H1 (cell line): ENCODE results near the gene PCDHGB5. TPM values are rescaled to one million over a fixed set of nuclear protein-coding genes. Genes with fewer than 3 reads are reported as not detected.

ENCODE experiments used
- BCL11A ChIP-seq, 2 experiments: IDR thresholded peaks; one replicate each; pipeline ENCODE4 v1.6.1; 2011; ENCODE audit warnings: low read depth in 2 of 2, low read length in 2 of 2, mild to moderate bottlenecking in 2 of 2
- CBX5 ChIP-seq: fragments of 300-800, 300-1000 bp; sonication (generic); IDR thresholded peaks from 2 replicates; pipeline ENCODE4 v1.7.1; 2016; ENCODE audit warnings: antibody characterized with exemption, low read length, low read depth
- CHD2 ChIP-seq: IDR thresholded peaks from 2 replicates; pipeline ENCODE4 v1.6.1; 2012; ENCODE audit warnings: low read length, improper control_type of control experiment
- CREB1 ChIP-seq: IDR thresholded peaks from 2 replicates; pipeline ENCODE4 v1.6.1; 2012; ENCODE audit warnings: inconsistent platforms
- EGR1 ChIP-seq: IDR thresholded peaks from 2 replicates; pipeline ENCODE4 v1.6.1; 2011; ENCODE audit warnings: low read depth, low read length, borderline replicate concordance
- FOSL1 ChIP-seq: IDR thresholded peaks from 2 replicates; pipeline ENCODE4 v1.6.1; 2011; ENCODE audit warnings: mild to moderate bottlenecking, low read depth, low read length, moderate library complexity; ENCODE audit not compliant: insufficient read depth
- JUND ChIP-seq: IDR thresholded peaks from 2 replicates; pipeline ENCODE4 v1.6.1; 2011; ENCODE audit warnings: mild to moderate bottlenecking, improper control_type of control experiment, low read length
- NRF1 ChIP-seq: IDR thresholded peaks from 2 replicates; pipeline ENCODE4 v1.6.1; 2011; ENCODE audit warnings: mild to moderate bottlenecking, low read depth, low read length, improper control_type of control experiment
- RBBP5 ChIP-seq: IDR thresholded peaks from 2 replicates; pipeline ENCODE4 v1.7.1; 2012; ENCODE audit warnings: low read depth, mild to moderate bottlenecking, inconsistent platforms, low read length, moderate library complexity, borderline replicate concordance
- SP1 ChIP-seq: IDR thresholded peaks from 2 replicates; pipeline ENCODE4 v1.6.1; 2011; ENCODE audit warnings: low read depth, low read length
- SUZ12 ChIP-seq: fragments of 200-600 bp; sonication (generic); IDR thresholded peaks from 2 replicates; pipeline ENCODE4 v1.6.1; 2012; ENCODE audit warnings: mild to moderate bottlenecking, inconsistent platforms, low read length, moderate library complexity, mixed read lengths
- polyA plus RNA-seq, 7 experiments: library from polyadenylated mRNA; depleted of rRNA in 3 of 7; stranded (reverse) in 5 of 7; unstranded in 2 of 7; fragments of >200 nt in 5 of 7; fragments of 200-250 nt in 2 of 7; gene quantifications; 1 replicate in 5 of 7; 2 replicates in 1 of 7; 4 replicates in 1 of 7; pipeline versions ENCODE4 v1.2.1 to v1.2.3, GENCODE V29; 2011 to 2013; ENCODE audit warnings: missing spikeins in 2 of 7, mixed read lengths in 2 of 7
- total RNA-seq: library from RNA; stranded (reverse); fragmentation: NEBNext Ultra II Directional; extraction: Animal tissue kit (Norgen Biotek cat#: 25700); gene quantifications from 2 replicates; pipeline ENCODE4 v1.2.1, GENCODE V29; 2021
- TF ChIP-seq, protein P1 (sequence below): fragments of 300-600 bp; sonication (generic); IDR thresholded peaks from 2 replicates; pipeline ENCODE4 v1.7.1; 2012; ENCODE audit warnings: low read length, moderate library complexity, mild to moderate bottlenecking, inconsistent platforms; ENCODE audit not compliant: insufficient replicate concordance
- TF ChIP-seq, protein P2 (sequence below): IDR thresholded peaks from 2 replicates; pipeline ENCODE4 v1.6.1; 2011; ENCODE audit warnings: low read depth, mild to moderate bottlenecking, low read length; ENCODE audit not compliant: insufficient read depth

The PCDHGB5 gene
- total and polyA plus RNA-seq, 2 of the 8 experiments (the other 6 are each of a cell fraction or from before 2014, with no cell fraction given): 1.1 to 2.6 TPM

DNA sequence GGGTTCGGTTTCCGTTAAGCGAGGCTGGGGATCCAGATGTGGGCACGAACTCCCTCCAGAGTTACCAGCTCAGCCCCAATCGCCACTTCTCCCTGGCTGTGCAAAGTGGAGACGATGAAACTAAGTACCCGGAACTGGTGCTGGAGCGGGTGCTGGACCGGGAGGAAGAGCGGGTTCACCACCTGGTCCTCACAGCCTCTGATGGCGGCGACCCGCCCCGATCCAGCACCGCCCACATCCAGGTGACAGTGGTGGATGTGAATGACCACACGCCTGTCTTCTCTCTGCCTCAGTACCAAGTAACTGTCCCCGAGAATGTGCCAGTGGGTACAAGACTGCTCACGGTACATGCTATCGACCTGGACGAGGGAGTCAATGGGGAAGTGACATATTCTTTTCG, 14.4 kb upstream of the PCDHGB5 start (continued):
- TF ChIP-seq, protein P1, sequence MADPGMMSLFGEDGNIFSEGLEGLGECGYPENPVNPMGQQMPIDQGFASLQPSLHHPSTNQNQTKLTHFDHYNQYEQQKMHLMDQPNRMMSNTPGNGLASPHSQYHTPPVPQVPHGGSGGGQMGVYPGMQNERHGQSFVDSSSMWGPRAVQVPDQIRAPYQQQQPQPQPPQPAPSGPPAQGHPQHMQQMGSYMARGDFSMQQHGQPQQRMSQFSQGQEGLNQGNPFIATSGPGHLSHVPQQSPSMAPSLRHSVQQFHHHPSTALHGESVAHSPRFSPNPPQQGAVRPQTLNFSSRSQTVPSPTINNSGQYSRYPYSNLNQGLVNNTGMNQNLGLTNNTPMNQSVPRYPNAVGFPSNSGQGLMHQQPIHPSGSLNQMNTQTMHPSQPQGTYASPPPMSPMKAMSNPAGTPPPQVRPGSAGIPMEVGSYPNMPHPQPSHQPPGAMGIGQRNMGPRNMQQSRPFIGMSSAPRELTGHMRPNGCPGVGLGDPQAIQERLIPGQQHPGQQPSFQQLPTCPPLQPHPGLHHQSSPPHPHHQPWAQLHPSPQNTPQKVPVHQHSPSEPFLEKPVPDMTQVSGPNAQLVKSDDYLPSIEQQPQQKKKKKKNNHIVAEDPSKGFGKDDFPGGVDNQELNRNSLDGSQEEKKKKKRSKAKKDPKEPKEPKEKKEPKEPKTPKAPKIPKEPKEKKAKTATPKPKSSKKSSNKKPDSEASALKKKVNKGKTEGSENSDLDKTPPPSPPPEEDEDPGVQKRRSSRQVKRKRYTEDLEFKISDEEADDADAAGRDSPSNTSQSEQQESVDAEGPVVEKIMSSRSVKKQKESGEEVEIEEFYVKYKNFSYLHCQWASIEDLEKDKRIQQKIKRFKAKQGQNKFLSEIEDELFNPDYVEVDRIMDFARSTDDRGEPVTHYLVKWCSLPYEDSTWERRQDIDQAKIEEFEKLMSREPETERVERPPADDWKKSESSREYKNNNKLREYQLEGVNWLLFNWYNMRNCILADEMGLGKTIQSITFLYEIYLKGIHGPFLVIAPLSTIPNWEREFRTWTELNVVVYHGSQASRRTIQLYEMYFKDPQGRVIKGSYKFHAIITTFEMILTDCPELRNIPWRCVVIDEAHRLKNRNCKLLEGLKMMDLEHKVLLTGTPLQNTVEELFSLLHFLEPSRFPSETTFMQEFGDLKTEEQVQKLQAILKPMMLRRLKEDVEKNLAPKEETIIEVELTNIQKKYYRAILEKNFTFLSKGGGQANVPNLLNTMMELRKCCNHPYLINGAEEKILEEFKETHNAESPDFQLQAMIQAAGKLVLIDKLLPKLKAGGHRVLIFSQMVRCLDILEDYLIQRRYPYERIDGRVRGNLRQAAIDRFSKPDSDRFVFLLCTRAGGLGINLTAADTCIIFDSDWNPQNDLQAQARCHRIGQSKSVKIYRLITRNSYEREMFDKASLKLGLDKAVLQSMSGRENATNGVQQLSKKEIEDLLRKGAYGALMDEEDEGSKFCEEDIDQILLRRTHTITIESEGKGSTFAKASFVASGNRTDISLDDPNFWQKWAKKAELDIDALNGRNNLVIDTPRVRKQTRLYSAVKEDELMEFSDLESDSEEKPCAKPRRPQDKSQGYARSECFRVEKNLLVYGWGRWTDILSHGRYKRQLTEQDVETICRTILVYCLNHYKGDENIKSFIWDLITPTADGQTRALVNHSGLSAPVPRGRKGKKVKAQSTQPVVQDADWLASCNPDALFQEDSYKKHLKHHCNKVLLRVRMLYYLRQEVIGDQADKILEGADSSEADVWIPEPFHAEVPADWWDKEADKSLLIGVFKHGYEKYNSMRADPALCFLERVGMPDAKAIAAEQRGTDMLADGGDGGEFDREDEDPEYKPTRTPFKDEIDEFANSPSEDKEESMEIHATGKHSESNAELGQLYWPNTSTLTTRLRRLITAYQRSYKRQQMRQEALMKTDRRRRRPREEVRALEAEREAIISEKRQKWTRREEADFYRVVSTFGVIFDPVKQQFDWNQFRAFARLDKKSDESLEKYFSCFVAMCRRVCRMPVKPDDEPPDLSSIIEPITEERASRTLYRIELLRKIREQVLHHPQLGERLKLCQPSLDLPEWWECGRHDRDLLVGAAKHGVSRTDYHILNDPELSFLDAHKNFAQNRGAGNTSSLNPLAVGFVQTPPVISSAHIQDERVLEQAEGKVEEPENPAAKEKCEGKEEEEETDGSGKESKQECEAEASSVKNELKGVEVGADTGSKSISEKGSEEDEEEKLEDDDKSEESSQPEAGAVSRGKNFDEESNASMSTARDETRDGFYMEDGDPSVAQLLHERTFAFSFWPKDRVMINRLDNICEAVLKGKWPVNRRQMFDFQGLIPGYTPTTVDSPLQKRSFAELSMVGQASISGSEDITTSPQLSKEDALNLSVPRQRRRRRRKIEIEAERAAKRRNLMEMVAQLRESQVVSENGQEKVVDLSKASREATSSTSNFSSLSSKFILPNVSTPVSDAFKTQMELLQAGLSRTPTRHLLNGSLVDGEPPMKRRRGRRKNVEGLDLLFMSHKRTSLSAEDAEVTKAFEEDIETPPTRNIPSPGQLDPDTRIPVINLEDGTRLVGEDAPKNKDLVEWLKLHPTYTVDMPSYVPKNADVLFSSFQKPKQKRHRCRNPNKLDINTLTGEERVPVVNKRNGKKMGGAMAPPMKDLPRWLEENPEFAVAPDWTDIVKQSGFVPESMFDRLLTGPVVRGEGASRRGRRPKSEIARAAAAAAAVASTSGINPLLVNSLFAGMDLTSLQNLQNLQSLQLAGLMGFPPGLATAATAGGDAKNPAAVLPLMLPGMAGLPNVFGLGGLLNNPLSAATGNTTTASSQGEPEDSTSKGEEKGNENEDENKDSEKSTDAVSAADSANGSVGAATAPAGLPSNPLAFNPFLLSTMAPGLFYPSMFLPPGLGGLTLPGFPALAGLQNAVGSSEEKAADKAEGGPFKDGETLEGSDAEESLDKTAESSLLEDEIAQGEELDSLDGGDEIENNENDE: no peak
- TF ChIP-seq FOSL1 (no peak), JUND (no peak), NRF1 (no peak), SUZ12 (no peak), BCL11A (IDR thresholded peaks at IDR 0.05; ENCODE audit: low read depth in 2 of 2, low read length in 2 of 2) (no peak), CHD2 (no peak), CBX5 (no peak), EGR1 (no peak), RBBP5 (no peak), CREB1 (no peak), SP1 (no peak)
- TF ChIP-seq, protein P2, sequence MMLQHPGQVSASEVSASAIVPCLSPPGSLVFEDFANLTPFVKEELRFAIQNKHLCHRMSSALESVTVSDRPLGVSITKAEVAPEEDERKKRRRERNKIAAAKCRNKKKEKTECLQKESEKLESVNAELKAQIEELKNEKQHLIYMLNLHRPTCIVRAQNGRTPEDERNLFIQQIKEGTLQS: no peak
